ENCODE measurements around the gene RNASE2. TPM values are rescaled to one million over a fixed set of nuclear protein-coding genes. Genes with fewer than 3 reads are reported as not detected.
"Not testable (repeated sequence)": the region's sequence is repeated elsewhere in the genome, so short reads cannot be mapped to it uniquely, and the experiment has no call there.

Gene RNASE2
- total RNA-seq, 1 experiment from 2014 or later = not detected

GRCh38 chr14:20982646-20983369, 27.5 kb downstream of the RNASE2 start:
- BruUV-seq (replicated peaks) = no TSS peak
- Histone ChIP-seq H3K27ac (no peak overlapping the region), H3K4me2 (no peak overlapping the region), H3K79me2 (ENCODE audit: low read depth) (no peaks in the 10 kb centered on the region), H3K9me3 (ENCODE audit: insufficient read depth, low read depth) (peaks cover 3% of the 10 kb centered on the region; the same call in 1 of the 2 replicates), H3K9me2 (ENCODE audit: insufficient read depth) (no peaks in the 10 kb centered on the region), H2AFZ (no peak overlapping the region), H4K20me1 (ENCODE audit: insufficient read depth) (no peaks in the 10 kb centered on the region), H3F3A (ENCODE audit: insufficient read depth, low read depth) (0 out of 2 replicates have a peak, but pooled peaks cover 8% of the 10 kb centered on the region), H3K4me3 (no peak overlapping the region), H3K36me3 (ENCODE audit: low read depth) (no peaks in the 10 kb centered on the region), H3K27me3 (ENCODE audit: insufficient read depth, low read depth) (no peaks in the 10 kb centered on the region), H3K4me1 (replicated peaks; ENCODE audit: insufficient read depth) (peaks cover 14% of the 10 kb centered on the region)
- intact Hi-C loops (cut with micrococcal nuclease; ENCODE audit: unreplicated experiment) = no loop called here
- no peak for TF ChIP-seq EZH2 (IDR thresholded peaks at IDR 0.05; ENCODE audit: low read depth)
- TF ChIP-seq CTCF (conservative IDR thresholded peaks at IDR 0.05) = no peak
- POLR2A ChIA-PET (ENCODE audit: unreplicated experiment) = no interaction called here
- CTCF ChIA-PET = no interaction called here
- no peak for DNase-seq

GRCh38 chr14:20985650-20986049, 30.4 kb downstream of the RNASE2 start:
- H3K4me2 ChIP-seq; DNase-seq; H3K27me3 ChIP-seq (ENCODE audit: insufficient read depth, low read depth); BruUV-seq (replicated peaks); H3K79me2 ChIP-seq (ENCODE audit: low read depth); H3K27ac ChIP-seq; H3K9me2 ChIP-seq (ENCODE audit: insufficient read depth); POLR2A ChIA-PET (ENCODE audit: unreplicated experiment); H3K4me3 ChIP-seq; H3K9me3 ChIP-seq (ENCODE audit: insufficient read depth, low read depth); intact Hi-C loops (cut with micrococcal nuclease; ENCODE audit: unreplicated experiment); CTCF ChIA-PET; H3K36me3 ChIP-seq (ENCODE audit: low read depth); H2AFZ ChIP-seq; H4K20me1 ChIP-seq (ENCODE audit: insufficient read depth): not testable (repeated sequence)
- peaks cover 20% of the 10 kb centered on the region; the same call in 1 of the 2 replicates for H3F3A ChIP-seq (ENCODE audit: insufficient read depth, low read depth)
- peaks cover 24% of the 10 kb centered on the region for H3K4me1 ChIP-seq (replicated peaks; ENCODE audit: insufficient read depth)

- Histone ChIP-seq H4K20me1 (ENCODE audit: insufficient read depth) (no peaks in the 10 kb centered on the region), H3K4me3 (no peak overlapping the region), H3K79me2 (ENCODE audit: low read depth) (peaks cover 18% of the 10 kb centered on the region), H3K4me2 (peak overlapping the region; percentile 44), H2AFZ (no peak overlapping the region), H3K9me3 (ENCODE audit: insufficient read depth, low read depth) (peaks cover 3% of the 10 kb centered on the region; the same call in 1 of the 2 replicates), H3K4me1 (replicated peaks; ENCODE audit: insufficient read depth) (peaks cover 24% of the 10 kb centered on the region), H3F3A (ENCODE audit: insufficient read depth, low read depth) (peaks cover 20% of the 10 kb centered on the region; the same call in 1 of the 2 replicates), H3K27me3 (ENCODE audit: insufficient read depth, low read depth) (no peaks in the 10 kb centered on the region), H3K27ac (peak overlapping the region; percentile 85), H3K9me2 (ENCODE audit: insufficient read depth) (no peaks in the 10 kb centered on the region), H3K36me3 (ENCODE audit: low read depth) (no peaks in the 10 kb centered on the region)
- ChIA-PET POLR2A (ENCODE audit: unreplicated experiment) (interaction anchor here (0.7 kb wide), 1 partner anchor 12 kb away, joined by 3 read pairs; no protein-coding TSS in a partner anchor), CTCF (no interaction called here)
- DNase-seq = peak; percentile 28 to 78
- TF ChIP-seq CTCF (conservative IDR thresholded peaks at IDR 0.05) (no peak), EZH2 (IDR thresholded peaks at IDR 0.05; ENCODE audit: low read depth) (no peak)
- no TSS peak for BruUV-seq (replicated peaks)
- intact Hi-C loops (cut with micrococcal nuclease; ENCODE audit: unreplicated experiment) = no loop called here
These were observed 31.5 kb downstream of the RNASE2 start for GRCh38 chr14:20986811-20987210.
